Common myeloid progenitor, CD34-positive (primary cell): ENCODE measurements around the gene CD34.

Experiments used
- CTCF ChIA-PET: fragments of 350-600 bp; sonication (Branson Sonifier 250); formaldehyde crosslinking; loops from one replicate; lab custom pipeline; 2021; ENCODE audit warnings: antibody characterized with exemption; lab: Charles Lee
- POLR2A ChIA-PET: fragments of 350-600 bp; sonication (Branson Sonifier 250); formaldehyde crosslinking; loops from one replicate; lab custom pipeline; 2021; ENCODE audit warnings: antibody characterized with exemption; lab: Charles Lee
- DNase-seq, 3 donors: peaks; one replicate each; pipeline versions ENCODE4 v3.0.0 to v3.0.0-alpha.2; 2013
- H3K27ac ChIP-seq, 2 experiments: 1 replicate in 1 of 2; 2 replicates in 1 of 2; pipeline ENCODE4 v1.7.0; 2013; ENCODE audit warnings: inconsistent platforms in 2 of 2, low read length in 2 of 2, mild to moderate bottlenecking in 2 of 2, low read depth in 1 of 2, moderate library complexity in 1 of 2; ENCODE audit not compliant: severe bottlenecking in 2 of 2, insufficient read depth in 1 of 2, poor library complexity in 1 of 2
- H3K27me3 ChIP-seq, 5 experiments: replicated peaks in 2 of 5; 1 replicate in 3 of 5; 2 replicates in 2 of 5; pipeline versions ENCODE4 v1.6.1 to v1.7.0; 2013; ENCODE audit warnings: low read length in 4 of 5, mild to moderate bottlenecking in 2 of 5, moderate library complexity in 2 of 5, inconsistent platforms in 1 of 5; ENCODE audit not compliant: insufficient read depth in 5 of 5, control insufficient read depth in 4 of 5
- H3K36me3 ChIP-seq, 4 experiments: 1 replicate in 2 of 4; 2 replicates in 2 of 4; pipeline versions ENCODE4 v1.6.1 to v1.7.0; 2013; ENCODE audit warnings: low read length in 3 of 4, control low read depth in 1 of 4, mild to moderate bottlenecking in 1 of 4; ENCODE audit not compliant: control insufficient read depth in 4 of 4, insufficient read depth in 4 of 4
- H3K4me1 ChIP-seq, 4 experiments: 1 replicate in 3 of 4; 2 replicates in 1 of 4; pipeline versions ENCODE4 v1.6.1 to v1.7.1; 2013; ENCODE audit warnings: low read length in 3 of 4, mild to moderate bottlenecking in 3 of 4, control low read depth in 1 of 4, inconsistent platforms in 1 of 4, moderate library complexity in 1 of 4; ENCODE audit not compliant: control insufficient read depth in 4 of 4, insufficient read depth in 4 of 4; ENCODE audit errors: control extremely low read depth in 1 of 4
- H3K4me3 ChIP-seq, 7 experiments: 1 replicate in 4 of 7; 2 replicates in 3 of 7; pipeline versions ENCODE4 v1.5.1 to v1.7.0; 2013; ENCODE audit warnings: mild to moderate bottlenecking in 7 of 7, low read length in 6 of 7, moderate library complexity in 6 of 7, inconsistent platforms in 2 of 7, low read depth in 2 of 7, control low read depth in 1 of 7; ENCODE audit not compliant: insufficient read depth in 4 of 7, control insufficient read depth in 1 of 7; ENCODE audit errors: extremely low read depth in 1 of 7
- H3K9me3 ChIP-seq, 5 experiments: 1 replicate in 4 of 5; 2 replicates in 1 of 5; pipeline versions ENCODE4 v1.6.1 to v1.7.1; 2013; ENCODE audit warnings: low read length in 4 of 5, mild to moderate bottlenecking in 2 of 5, inconsistent platforms in 1 of 5, low read depth in 1 of 5, moderate library complexity in 1 of 5; ENCODE audit not compliant: control insufficient read depth in 4 of 5, insufficient read depth in 2 of 5; ENCODE audit errors: control extremely low read depth in 1 of 5
- WGBS: methylation state at CpG from one replicate; pipeline ENCODE4 v1.1.5; 2013; ENCODE audit not compliant: insufficient coverage; 5-methylcytosine and 5-hydroxymethylcytosine counted together

The CD34 gene

DNA sequence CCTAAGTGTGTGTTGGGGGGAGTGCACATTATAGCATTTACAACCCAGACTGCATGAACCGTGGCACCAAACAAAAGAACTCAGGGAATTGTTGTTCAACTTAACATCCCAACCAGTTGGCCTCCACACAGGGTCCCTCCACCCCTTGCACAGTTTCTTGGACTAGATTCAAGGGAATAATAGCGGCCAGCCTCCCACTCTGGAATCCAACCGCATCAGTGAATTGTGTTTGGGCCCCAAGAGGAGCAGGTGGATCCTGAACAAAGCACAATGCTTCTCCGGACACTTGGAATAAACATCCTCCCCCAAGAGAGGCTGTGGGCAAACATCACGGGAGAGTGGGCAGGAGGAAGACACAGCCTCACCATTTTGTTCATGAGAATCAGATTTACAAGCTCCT, 18.2 kb downstream of the CD34 start:
- Histone ChIP-seq H3K9me3 (no peaks in the 10 kb centered on the region), H3K4me3 (no peak overlapping the region), H3K4me1 (peaks cover 19 to 84% (median 71%) of the 10 kb centered on the region in 4 experiments), H3K27me3 (no peaks in the 10 kb centered on the region), H3K27ac (peak overlapping the region in 1 of 2 experiments; percentile 55), H3K36me3 (peaks cover 20 to 74% (median 55%) of the 10 kb centered on the region in 4 experiments)
- ChIA-PET POLR2A (interaction anchor here (0.7 kb wide), 1 partner anchor 1506 kb away, joined by 5 read pairs; no protein-coding TSS in a partner anchor), CTCF (interaction anchor here (0.7 to 25.3 kb wide), 9 partner anchors 9 to 82 kb away, joined by 3 to 494 read pairs (median 6); no protein-coding TSS in a partner anchor)
- 93% methylated on average over 4 of the region's 5 CpGs for WGBS
- DNase-seq = no peak

DNA sequence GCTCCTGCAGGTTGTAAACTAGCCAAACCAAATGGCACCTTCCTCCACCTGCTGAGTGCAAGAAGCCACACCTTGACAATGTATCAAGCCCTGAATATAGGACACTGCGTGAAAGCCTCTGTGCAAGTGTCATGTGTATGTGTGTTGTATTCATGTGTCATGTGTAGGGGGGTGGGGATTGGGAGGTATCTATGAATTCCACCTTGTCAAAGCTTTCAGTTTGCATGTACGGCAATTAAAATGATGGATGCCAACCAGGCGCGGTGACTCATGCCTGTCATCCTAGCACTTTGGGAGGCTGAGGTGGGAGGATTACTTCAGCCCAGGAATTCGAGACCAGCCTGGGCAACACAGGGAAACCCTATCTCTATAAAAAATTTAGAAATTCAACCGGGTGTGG, 19.8 kb downstream of the CD34 start:
- ChIA-PET POLR2A (no interaction called here), CTCF (interaction anchor here (0.8 to 25.3 kb wide), 8 partner anchors 10 to 90 kb away, joined by 3 to 494 read pairs (median 4); no protein-coding TSS in a partner anchor)
- no peaks in the 10 kb centered on the region for H3K9me3 ChIP-seq
- peaks cover 15 to 95% (median 87%) of the 10 kb centered on the region in 4 experiments for H3K4me1 ChIP-seq
- 64% methylated on average over 4 of the region's 6 CpGs for WGBS
- peak overlapping the region; percentile 27 to 69 for H3K27ac ChIP-seq
- H3K27me3 ChIP-seq = no peaks in the 10 kb centered on the region
- H3K4me3 ChIP-seq = no peak overlapping the region
- H3K36me3 ChIP-seq = peaks cover 16 to 80% (median 62%) of the 10 kb centered on the region in 4 experiments
- DNase-seq = peak in 2 of 3 donors; percentile 72 to 81

DNA sequence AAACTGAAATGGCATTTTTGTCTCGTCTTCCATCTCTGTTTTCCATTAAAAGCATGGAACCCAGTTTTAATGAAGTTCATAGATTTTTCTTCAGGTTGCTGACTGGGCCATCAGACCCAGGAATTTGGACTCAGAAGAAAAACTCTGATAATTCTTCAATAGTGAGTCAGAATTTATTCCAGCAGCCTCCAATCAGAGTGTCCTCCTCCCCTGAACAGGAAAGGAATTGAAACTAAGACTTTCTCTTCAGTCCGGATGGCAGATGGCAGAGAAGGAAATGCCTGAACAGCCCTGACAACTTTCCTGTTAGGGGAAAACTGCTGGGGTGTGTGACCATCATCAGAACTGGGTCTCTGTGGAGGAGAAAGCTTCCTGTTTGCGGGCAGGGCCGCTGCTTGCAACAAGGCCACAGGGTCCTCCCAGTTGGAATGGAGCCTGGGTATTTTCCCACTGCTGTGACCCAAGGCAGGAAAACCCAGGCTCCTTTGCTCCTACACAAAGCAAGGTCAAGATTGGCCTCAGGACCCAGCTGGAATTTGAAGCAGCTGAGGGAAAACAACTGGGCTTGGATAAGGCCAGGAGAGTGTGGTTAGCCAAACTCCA, 20.7 kb downstream of the CD34 start:
- Histone ChIP-seq H3K4me3 (peak overlapping the region in 3 of 7 experiments; percentile 13 to 16 (median 13)), H3K36me3 (peaks cover 11 to 78% (median 57%) of the 10 kb centered on the region in 4 experiments), H3K27ac (peak overlapping the region; percentile 27 to 69), H3K27me3 (no peaks in the 10 kb centered on the region), H3K9me3 (no peaks in the 10 kb centered on the region), H3K4me1 (peaks cover 15 to 96% (median 92%) of the 10 kb centered on the region in 4 experiments)
- CTCF ChIA-PET = interaction anchor here (1.2 to 25.3 kb wide), 3 partner anchors 18 to 91 kb away, joined by 3 to 494 read pairs (median 10); no protein-coding TSS in a partner anchor
- peak in 2 of 3 donors; percentile 75 to 77 for DNase-seq
- 0% methylated on average over 2 of the region's 4 CpGs for WGBS
- POLR2A ChIA-PET = no interaction called here

DNA sequence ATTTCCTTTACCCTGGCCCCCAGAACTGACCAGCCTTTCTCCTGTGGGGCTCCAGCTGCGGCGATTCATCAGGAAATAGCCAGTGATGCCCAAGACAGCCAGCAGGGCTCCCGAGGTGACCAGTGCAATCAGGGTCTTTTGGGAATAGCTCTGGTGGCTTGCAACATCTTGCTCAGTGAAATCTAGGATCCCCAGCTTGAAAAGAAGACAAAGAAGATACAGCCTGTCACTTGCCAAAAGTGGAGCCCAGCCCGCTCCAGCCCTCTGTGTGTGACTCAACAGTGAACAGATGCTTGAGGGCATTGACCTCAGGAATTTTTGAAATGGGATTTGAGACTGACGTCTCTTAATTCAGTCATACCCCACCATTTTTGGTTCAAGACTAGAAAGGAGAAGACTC, 22.3 kb downstream of the CD34 start:
- Histone ChIP-seq H3K4me3 (no peak overlapping the region), H3K36me3 (peaks cover 12 to 75% (median 50%) of the 10 kb centered on the region in 4 experiments), H3K27me3 (no peaks in the 10 kb centered on the region), H3K4me1 (peaks cover 15 to 95% (median 90%) of the 10 kb centered on the region in 4 experiments), H3K27ac (peak overlapping the region in 1 of 2 experiments; percentile 60), H3K9me3 (no peaks in the 10 kb centered on the region)
- WGBS = 85% methylated on average over 4 of the region's 5 CpGs
- ChIA-PET POLR2A (no interaction called here), CTCF (interaction anchor here (0.9 to 9.3 kb wide), 9 partner anchors 12 to 82 kb away, joined by 3 to 202 read pairs (median 71); partner anchors contain the start of gene CD34)
- DNase-seq = no peak

DNA sequence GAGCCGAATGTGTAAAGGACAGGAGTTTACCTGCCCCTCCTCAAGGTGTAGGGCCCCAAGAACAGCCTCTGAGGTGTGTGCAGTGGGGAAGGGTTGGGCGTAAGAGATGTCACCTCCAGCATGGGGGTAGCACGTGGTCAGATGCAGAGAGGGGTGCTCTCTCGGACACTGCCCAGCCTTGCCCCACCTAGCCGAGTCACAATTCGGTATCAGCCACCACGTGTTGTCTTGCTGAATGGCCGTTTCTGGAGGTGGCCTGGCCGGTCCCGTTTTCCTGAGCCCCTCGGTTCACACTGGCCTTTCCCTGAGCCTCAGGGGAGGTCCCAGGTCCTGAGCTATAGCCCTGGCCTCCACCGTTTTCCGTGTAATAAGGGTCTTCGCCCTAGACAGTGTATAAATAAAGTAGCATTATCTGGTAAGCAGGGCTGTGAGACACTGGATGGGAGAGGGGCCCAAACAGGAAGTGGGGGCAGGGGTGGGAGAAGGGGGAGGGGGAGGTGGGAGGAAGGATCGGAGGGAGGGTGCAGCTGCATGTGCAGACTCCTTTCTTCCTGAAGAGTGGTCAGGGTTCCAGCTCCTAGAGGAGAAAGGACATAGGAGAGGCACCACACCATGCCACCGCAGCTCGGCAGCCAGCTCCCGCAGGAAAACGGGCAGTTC, 23.3 kb downstream of the CD34 start:
- ChIA-PET CTCF (interaction anchor here (0.7 to 9.3 kb wide), 19 partner anchors 9 to 94 kb away, joined by 3 to 202 read pairs (median 8); partner anchors contain the start of gene CD34), POLR2A (interaction anchor here (1.8 kb wide), 1 partner anchor 7 kb away, joined by 4 read pairs; no protein-coding TSS in a partner anchor)

DNA sequence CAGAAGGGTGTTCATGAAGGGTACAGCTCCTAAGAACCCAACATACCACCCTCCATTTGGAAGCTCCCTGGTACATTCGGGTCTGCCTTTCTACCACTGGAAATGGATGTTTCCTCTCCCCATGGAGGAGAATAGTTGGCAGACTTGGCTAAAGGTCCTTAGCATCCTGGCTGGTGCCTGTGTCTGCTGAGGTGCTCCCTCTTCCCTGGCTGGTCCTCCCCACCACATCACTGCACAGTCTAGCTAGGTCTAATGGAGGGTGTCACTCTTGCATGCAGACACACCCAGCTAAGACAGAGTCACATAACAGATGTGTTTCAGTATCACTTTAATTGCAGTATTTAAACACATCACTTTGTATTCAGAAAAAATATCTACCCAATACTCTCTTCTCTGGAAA, 24.7 kb downstream of the CD34 start:
- DNase-seq = no peak
- Histone ChIP-seq H3K27ac (no peak overlapping the region), H3K36me3 (peaks cover 2 to 68% (median 39%) of the 10 kb centered on the region in 4 experiments), H3K27me3 (no peaks in the 10 kb centered on the region), H3K9me3 (no peaks in the 10 kb centered on the region), H3K4me1 (peaks cover 10 to 85% (median 73%) of the 10 kb centered on the region in 4 experiments), H3K4me3 (no peak overlapping the region)
- 33% methylated on average over 1 of the region's 1 CpG for WGBS
- CTCF ChIA-PET = interaction anchor here (0.9 to 9.3 kb wide), 21 partner anchors 14 to 112 kb away, joined by 3 to 202 read pairs (median 8); partner anchors contain the start of gene CD34
- POLR2A ChIA-PET = interaction anchor here (0.8 to 1.8 kb wide), 2 partner anchors 9 to 76 kb away, joined by 3 to 4 read pairs; no protein-coding TSS in a partner anchor

More for the DNA sequence above, 23.3 kb downstream of the CD34 start:
- Histone ChIP-seq H3K36me3 (peaks cover 6 to 67% (median 42%) of the 10 kb centered on the region in 4 experiments), H3K4me3 (peak overlapping the region in 3 of 7 experiments; percentile 1 to 7 (median 6)), H3K9me3 (no peaks in the 10 kb centered on the region), H3K27me3 (no peaks in the 10 kb centered on the region), H3K4me1 (peaks cover 15 to 96% (median 86%) of the 10 kb centered on the region in 4 experiments), H3K27ac (peak overlapping the region; percentile 3 to 25)
- 50% methylated on average over 15 of the region's 19 CpGs for WGBS
- DNase-seq = no peak
